Activated CD4-positive, alpha-beta T cell treated with anti-CD3 and anti-CD28 coated beads, Interleukin-10, Interleukin-2, amounts not matched to agents 100 ng/mL and 50 ng/mL, durations not matched to agents 16 hours and 8 hours (primary cell): ENCODE measurements around the gene HTRA3.
A peak's percentile ranks its signal among the peaks of the same experiment; 100 is the strongest.

Experiments
- DNase-seq: peaks from one replicate; pipeline ENCODE4 v3.0.0-alpha.2; 2020

The HTRA3 gene

DNA sequence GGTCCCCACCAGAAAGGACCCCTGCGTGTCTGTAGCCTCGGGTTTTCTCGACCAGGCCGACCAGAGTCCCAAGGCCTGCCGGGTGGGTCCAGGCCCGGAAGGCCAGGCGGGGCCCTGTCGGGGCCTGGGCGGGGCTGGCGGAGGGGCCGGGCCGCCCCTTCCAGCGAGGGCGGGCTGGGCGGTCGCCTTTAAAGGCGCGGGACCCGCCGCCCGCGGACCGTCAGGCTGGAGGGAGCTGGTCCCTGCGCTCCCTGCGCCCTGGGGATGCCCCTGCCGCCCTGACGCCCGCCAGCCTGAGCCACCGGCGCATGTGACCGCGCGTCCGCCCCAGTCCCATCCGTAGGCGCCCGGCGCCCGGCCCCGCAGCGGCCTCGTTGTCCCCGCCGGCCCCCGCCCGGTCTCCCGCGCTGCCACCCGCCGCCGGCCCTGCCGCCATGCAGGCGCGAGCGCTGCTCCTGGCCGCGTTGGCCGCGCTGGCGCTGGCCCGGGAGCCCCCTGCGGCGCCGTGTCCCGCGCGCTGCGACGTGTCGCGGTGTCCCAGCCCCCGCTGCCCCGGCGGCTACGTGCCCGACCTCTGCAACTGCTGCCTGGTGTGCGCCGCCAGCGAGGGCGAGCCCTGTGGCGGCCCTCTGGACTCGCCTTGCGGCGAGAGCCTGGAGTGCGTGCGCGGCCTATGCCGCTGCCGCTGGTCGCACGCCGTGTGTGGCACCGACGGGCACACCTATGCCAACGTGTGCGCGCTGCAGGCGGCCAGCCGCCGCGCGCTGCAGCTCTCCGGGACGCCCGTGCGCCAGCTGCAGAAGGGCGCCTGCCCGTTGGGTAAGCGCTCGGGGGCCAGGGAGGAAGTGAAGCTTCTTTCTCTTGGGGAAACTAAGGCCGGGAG lies at the start of gene HTRA3:
TSS of gene HTRA3 (plus strand) at position 220 of the 883 bp plus-strand sequence. CDS start at position 435, 215 bp downstream.
- DNase-seq = no peak

DNA sequence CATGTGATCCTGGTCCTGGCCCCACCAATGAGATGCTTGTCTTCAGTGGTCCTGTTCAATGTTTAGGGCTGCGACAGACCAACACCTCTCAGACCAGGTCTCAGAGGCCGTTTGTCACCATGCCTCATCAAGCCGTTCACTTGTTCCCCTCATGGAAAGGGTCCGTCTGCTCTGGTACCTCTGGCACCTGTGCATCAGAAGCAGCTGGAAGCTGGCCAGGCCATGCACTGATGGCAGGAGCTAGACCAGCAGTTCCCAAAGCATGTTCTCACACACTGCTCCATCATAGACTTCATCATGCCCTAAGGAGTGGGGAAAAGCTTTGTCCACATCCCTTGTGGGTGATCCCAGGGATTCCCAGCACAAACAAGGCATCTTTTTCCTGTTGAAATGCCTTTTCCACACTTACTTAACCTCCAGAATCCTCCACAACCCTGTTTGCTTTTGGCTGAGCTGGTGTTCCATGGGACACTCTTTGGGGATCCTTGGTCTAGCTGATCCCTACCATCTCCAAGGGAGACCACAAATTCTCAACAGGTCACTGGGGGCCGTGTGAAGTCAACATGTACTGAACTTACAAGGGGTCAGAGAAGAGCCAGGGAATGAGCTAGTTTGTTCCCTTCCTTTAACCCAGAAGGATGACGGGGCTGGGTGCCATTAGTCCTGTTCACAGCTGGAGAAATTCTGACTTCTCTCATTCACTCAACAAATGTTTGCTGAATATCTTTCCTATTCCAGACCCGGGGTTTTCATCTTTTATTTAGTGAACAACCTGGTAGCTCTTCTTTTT lies 48.7 kb upstream of the HTRA3 start:
- DNase-seq = no peak

- DNase-seq = peak; percentile 51
Measured at GRCh38 chr4:8221476-8221875, 48.1 kb upstream of the HTRA3 start.

DNA sequence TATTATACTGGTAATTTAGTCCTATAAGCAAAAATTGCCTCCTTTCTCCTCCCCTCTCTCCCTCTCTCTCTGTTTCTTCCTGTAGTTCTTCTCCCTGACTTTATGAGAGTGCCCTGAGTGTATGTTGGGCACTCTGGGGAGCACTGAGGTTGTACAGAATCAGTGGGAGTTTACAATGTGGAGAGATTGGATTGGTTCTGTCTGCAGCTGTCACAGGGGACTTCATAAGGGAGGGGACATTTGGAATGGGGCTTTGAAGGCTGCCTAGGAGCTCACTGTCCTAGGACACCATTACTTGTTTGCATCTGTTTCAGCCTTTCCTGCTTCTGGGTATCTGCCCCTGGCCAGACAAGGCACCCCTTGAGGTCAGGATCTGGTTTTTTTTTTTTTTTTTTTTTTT lies 47.6 kb upstream of the HTRA3 start:
- no peak for DNase-seq

DNA sequence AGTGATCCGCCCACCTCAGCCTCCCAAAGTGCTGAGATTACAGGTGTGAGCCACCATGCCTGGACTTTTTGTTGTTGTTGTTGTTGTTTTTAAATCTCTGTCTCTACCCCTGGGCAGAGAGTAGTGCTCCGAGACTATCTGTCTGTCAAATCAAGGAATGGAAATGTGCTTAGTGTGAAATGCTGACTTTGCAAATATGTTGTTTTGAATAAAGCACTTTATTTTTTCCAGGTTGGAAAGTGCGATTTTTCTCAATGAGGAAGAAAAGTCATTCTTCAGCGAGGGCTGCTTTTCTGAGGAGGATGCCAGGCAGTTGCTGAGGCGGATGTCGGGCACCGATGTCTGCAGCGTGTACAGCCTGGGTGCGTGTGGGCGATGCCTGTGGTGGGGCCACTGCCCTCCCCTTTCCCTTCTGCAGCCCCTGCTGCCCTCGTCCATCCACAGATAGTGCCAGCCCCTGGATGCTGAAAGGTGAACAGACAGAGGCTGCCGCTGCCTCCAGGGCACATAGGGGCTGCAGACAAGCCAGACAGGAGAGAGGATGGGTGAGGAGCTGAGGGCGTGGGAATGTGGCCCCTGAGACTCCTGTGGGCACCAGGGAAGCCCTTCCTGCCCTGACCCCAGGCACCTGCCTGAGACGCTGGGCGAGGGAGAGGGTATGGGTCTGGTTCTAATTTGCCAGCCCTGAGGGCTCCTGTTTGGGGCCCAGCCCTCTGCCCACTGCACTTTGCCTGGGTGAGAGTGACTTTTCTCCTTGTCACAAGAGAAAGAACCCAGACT lies 46.8 kb upstream of the HTRA3 start:
- DNase-seq = no peak

DNA sequence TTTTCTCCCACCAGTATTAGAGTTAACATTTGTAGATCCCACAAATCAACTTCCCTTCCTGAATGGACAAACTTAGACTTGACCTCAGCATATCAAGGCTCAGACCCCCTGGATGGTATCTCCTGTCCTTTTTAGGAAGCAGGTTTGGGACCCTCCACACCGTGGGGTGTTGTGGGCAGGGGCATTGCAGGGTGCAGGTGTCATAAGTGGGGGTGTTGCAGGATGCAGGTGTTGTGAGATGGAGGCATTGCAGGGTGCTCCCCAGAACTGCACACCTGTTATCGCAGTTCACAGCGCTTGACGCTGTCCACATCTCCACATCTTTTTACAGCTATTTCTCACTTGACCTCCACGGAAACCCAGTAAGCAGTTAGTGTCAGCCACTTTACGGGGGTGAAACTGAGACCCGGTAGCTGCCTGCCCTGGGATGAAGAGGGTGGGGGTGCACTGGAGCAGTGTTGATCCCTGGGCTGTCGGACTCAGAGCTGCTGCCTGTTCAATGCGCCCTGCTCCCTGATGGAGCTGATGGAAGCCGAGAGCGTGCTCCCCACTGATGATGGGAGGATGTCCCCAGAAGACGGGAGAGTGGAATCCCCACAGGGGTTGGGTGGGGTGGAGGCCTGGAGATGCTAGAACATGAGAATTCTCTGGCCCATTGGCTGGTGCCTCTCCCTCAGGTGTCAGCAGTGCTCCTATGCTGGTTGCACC lies 45.1 kb upstream of the HTRA3 start:
- no peak for DNase-seq

DNA sequence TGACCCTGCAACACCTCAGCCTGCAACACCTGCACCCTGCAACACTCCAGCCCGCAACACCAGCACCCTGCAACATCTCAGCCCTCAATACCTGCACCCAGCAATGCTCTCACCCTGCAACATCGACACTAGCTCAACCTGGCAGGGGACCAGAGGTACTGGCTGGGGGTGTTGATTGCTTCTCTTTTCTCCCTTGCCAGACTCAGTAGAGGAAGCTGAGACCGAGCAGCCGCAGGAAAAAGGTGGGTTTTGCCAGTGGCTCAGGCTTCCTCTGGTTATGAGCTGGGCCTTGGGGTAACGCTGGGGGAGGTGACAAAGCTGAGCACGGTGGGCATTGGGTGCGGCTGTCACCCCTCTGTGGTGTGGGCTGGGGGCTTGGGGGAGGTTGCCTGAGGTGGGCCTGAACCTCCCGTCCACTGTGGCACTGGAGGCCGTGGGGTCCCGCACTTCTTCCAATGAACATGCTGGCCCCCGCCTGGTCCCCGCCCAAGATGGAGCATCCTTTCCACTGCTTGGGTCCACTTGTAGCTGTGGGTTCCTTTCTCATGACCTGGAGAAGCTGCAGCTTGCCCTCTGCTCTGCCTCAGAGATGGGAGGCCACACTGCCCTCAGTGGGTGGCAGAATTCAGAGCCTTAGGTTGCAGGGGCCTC lies 44.5 kb upstream of the HTRA3 start:
- DNase-seq = no peak

DNA sequence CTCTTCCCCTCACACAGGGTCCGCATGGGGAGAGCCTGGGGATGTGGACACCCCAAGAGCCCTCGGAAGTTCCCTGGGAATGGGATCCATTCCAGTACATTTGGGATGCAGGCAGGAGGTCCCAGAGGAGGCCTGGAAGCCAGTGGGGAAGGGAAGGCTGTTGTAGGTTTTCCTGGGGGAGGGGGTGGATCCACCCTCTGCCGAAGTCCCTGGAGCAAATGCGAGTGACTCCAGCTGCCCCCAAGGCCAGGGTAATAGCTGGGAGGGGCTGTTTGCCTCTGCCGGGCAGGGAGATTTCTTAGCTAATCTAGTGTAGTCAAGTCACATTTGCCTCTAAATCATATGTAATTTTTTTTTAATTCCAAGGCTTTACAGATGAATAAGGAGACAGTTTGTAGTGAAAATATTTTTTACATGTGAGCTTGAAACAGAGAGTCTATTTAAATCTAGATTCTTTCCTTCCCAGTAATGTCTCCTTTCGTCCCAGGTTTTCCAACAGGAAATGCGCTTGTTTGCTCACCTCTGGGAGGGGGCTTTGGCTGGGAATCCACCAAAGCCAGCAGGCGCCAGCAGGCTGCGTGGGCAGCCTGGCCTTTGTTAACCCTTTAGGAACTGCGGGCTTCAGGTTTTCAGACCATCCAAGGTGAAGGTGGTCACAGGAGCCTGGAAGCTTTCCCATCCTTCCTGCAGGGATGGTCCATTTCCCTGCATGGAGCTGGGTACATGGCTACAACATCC lies 43.7 kb upstream of the HTRA3 start:
- no peak for DNase-seq

DNA sequence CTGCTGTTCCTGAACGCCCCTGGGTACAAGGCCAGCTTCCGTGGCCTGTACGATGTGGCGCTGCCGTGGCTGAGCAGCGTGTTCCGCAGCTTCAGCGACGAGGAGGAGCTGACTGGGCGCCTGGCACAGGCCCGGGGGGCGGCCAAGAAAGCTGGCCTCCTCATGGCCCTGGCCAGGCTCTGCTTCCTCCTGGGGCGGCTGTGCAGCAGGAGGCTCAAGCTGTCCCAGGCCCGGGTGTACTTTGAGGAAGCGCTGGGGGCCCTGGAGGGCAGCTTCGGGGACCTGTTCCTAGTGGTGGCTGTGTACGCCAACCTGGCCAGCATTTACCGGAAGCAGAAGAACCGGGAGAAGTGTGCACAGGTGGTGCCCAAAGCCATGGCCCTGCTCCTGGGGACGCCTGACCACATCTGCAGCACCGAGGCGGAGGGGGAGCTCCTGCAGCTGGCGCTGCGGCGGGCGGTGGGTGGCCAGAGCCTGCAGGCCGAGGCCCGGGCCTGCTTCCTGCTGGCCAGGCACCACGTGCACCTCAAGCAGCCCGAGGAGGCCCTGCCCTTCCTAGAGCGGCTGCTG lies 42.3 kb upstream of the HTRA3 start:
- DNase-seq = no peak

- no peak for DNase-seq
Measured at GRCh38 chr4:8227771-8228318, 41.7 kb upstream of the HTRA3 start.

GRCh38 chr4:8228319-8229250 lies 41.0 kb upstream of the HTRA3 start:
- DNase-seq = peak; percentile 88

DNA sequence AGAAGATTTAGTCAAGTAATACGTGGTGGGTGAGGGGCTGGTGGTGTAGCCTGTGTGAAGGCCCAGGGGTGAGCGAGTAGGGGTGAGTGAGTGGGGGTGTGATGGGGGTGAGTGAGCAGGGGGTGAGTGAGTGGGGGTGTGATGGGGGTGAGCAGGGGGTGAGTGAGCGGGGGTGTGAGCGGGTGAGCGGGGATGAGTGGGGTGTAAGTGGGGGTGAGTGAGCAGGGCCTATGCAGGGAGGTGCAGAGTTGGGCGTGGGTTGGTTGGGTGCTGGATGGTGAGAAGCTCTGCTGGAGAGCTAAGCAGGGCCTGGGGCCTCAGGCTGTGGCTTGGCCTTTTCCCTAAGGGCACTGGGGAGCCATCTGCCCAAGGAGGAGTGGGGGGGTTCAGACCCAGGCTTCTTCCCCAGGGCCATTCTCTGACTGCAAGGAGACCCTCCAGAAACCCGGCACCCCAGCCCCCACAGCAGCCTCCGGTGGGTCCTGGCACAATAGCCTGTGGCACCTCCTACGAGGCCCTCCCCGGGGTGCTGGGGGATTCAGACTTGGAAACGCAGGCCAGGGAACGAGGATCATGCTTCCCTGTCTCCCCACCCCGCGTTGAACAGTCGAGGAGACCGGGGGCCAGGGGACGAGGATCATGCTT lies 40.1 kb upstream of the HTRA3 start:
- DNase-seq = no peak

- no peak for DNase-seq
Measured at GRCh38 chr4:8230033-8230432, 39.5 kb upstream of the HTRA3 start.

GRCh38 chr4:8230891-8231290 lies 38.7 kb upstream of the HTRA3 start:
- DNase-seq = no peak

- no peak for DNase-seq
Measured at GRCh38 chr4:8231551-8232049, 38.0 kb upstream of the HTRA3 start.

DNA sequence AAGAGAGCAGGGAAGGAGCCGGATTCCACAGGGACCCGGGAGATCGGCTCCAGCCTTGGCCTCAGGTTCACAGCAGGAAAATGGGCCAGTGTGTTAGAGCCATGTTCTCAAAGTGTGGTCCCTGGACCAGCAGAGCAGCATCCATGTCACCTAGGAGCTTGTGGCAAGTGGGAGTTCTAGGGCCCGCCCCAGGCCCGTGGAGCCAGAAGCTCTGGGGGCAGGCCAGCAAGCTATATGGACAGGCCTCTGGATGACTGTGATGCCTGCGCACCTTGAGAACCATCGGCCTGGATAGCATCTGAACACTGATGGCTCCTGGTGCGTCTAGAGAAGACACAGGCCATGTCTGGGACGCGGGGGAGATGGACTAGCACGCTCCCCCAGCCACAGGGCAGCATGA lies 36.8 kb upstream of the HTRA3 start:
- DNase-seq = no peak

GRCh38 chr4:8233672-8234484 lies 35.7 kb upstream of the HTRA3 start:
- DNase-seq = no peak

- no peak for DNase-seq
Measured at GRCh38 chr4:8234715-8235114, 34.8 kb upstream of the HTRA3 start.
